Esophagus (tissue), 2 donors: ENCODE measurements around the gene ACTBL2. TPM values are rescaled to one million over a fixed set of nuclear protein-coding genes. Genes with fewer than 3 reads are reported as not detected.

Experiments
- H3K27ac ChIP-seq, 2 donors: one replicate each; pipeline ENCODE4 v1.5.1; 2013; ENCODE audit warnings: low read depth in 2 of 2, mild to moderate bottlenecking in 2 of 2, inconsistent platforms in 1 of 2, low read length in 1 of 2, moderate library complexity in 1 of 2
- H3K27me3 ChIP-seq, 2 donors: one replicate each; pipeline ENCODE4 v1.6.1; 2013; ENCODE audit warnings: low read length in 2 of 2, control low read depth in 1 of 2, mild to moderate bottlenecking in 1 of 2; ENCODE audit not compliant: insufficient read depth in 2 of 2, control insufficient read depth in 1 of 2
- H3K36me3 ChIP-seq, 2 donors: one replicate each; pipeline ENCODE4 v1.6.1; 2013; ENCODE audit warnings: low read length in 1 of 2; ENCODE audit not compliant: control insufficient read depth in 2 of 2, insufficient read depth in 2 of 2
- H3K4me1 ChIP-seq, 2 donors: one replicate each; pipeline ENCODE4 v1.6.1; 2013; ENCODE audit warnings: low read length in 1 of 2; ENCODE audit not compliant: control insufficient read depth in 2 of 2, insufficient read depth in 2 of 2
- H3K4me3 ChIP-seq, 2 donors: one replicate each; pipeline ENCODE4 v1.5.1; 2013; ENCODE audit warnings: low read length in 2 of 2, mild to moderate bottlenecking in 2 of 2, low read depth in 1 of 2, moderate library complexity in 1 of 2
- H3K9me3 ChIP-seq, 2 donors: one replicate each; pipeline ENCODE4 v1.6.1; 2013; ENCODE audit warnings: mild to moderate bottlenecking in 2 of 2, low read depth in 1 of 2, low read length in 1 of 2, moderate library complexity in 1 of 2; ENCODE audit not compliant: control insufficient read depth in 2 of 2, insufficient read depth in 1 of 2
- WGBS, 2 donors: extraction: QIAGEN DNeasy Blood & Tissue Kit; methylation state at CpG; one replicate each; pipeline ENCODE4 v1.1.7; 2013; 5-methylcytosine and 5-hydroxymethylcytosine counted together
- polyA plus RNA-seq, 2 donors: library from polyadenylated mRNA; stranded (reverse); fragments of 200-250 nt; gene quantifications; one replicate each; pipeline ENCODE4 v1.2.3, GENCODE V29; 2013
- donor health status: healthy with polysubstance abuse.
- donor health status: Bipolar disorder and iron deficiency.

The ACTBL2 gene
- polyA plus RNA-seq, 2 donors, result not detected

- Histone ChIP-seq H3K36me3 (no peaks in the 10 kb centered on the region), H3K27ac (peak overlapping the region in 1 of 2 donors; percentile 6), H3K4me1 (no peaks in the 10 kb centered on the region), H3K4me3 (no peak overlapping the region), H3K9me3 (peaks cover 0 to 2% of the 10 kb centered on the region in 2 donors), H3K27me3 (no peaks in the 10 kb centered on the region)
- WGBS, 2 donors, result 53 to 67% methylated on average over 4 of the region's 4 CpGs
Observed at GRCh38 chr5:57442080-57442839, 40.4 kb downstream of the ACTBL2 start.

- peaks cover 0 to 2% of the 10 kb centered on the region in 2 donors for H3K9me3 ChIP-seq
- no peaks in the 10 kb centered on the region for H3K4me1 ChIP-seq
- no peaks in the 10 kb centered on the region for H3K36me3 ChIP-seq
- no peak overlapping the region for H3K4me3 ChIP-seq
- 54 to 69% methylated on average over 2 of the region's 2 CpGs for WGBS, 2 donors
- no peaks in the 10 kb centered on the region for H3K27me3 ChIP-seq
- no peak overlapping the region for H3K27ac ChIP-seq
Observed at GRCh38 chr5:57441557-57441956, 41.1 kb downstream of the ACTBL2 start.

GRCh38 chr5:57439601-57440000, 43.0 kb downstream of the ACTBL2 start:
- H3K9me3 ChIP-seq, result peaks cover 0 to 2% of the 10 kb centered on the region in 2 donors

GRCh38 chr5:57437976-57438805, 44.4 kb downstream of the ACTBL2 start:
- H3K27ac ChIP-seq, result no peak overlapping the region
- no peak overlapping the region for H3K4me3 ChIP-seq
- no peaks in the 10 kb centered on the region for H3K4me1 ChIP-seq
- no peaks in the 10 kb centered on the region for H3K27me3 ChIP-seq
- no peaks in the 10 kb centered on the region for H3K36me3 ChIP-seq
- H3K9me3 ChIP-seq, result no peaks in the 10 kb centered on the region
- WGBS, 2 donors, result 63 to 65% methylated on average over 8 of the region's 8 CpGs

More at GRCh38 chr5:57439601-57440000, 43.0 kb downstream of the ACTBL2 start:
- Histone ChIP-seq H3K27ac (no peak overlapping the region), H3K4me1 (no peaks in the 10 kb centered on the region), H3K27me3 (no peaks in the 10 kb centered on the region), H3K36me3 (no peaks in the 10 kb centered on the region), H3K4me3 (no peak overlapping the region)
- 78 to 79% methylated on average over 2 of the region's 2 CpGs for WGBS, 2 donors

- Histone ChIP-seq H3K4me3 (no peak overlapping the region), H3K27me3 (no peaks in the 10 kb centered on the region), H3K9me3 (no peaks in the 10 kb centered on the region), H3K36me3 (no peaks in the 10 kb centered on the region), H3K4me1 (no peaks in the 10 kb centered on the region), H3K27ac (no peak overlapping the region)
- WGBS, 2 donors, result 88 to 94% methylated on average over 1 of the region's 1 CpG
Observed at GRCh38 chr5:57436586-57436985, 46.0 kb downstream of the ACTBL2 start.

GRCh38 chr5:57435701-57436134, 46.9 kb downstream of the ACTBL2 start:
- no peaks in the 10 kb centered on the region for H3K9me3 ChIP-seq
- H3K27ac ChIP-seq, result no peak overlapping the region
- H3K4me1 ChIP-seq, result no peaks in the 10 kb centered on the region
- H3K27me3 ChIP-seq, result no peaks in the 10 kb centered on the region
- H3K4me3 ChIP-seq, result no peak overlapping the region
- 29 to 40% methylated on average over 2 of the region's 2 CpGs for WGBS, 2 donors
- H3K36me3 ChIP-seq, result no peaks in the 10 kb centered on the region

GRCh38 chr5:57434683-57435082, 47.9 kb downstream of the ACTBL2 start:
- Histone ChIP-seq H3K27ac (no peak overlapping the region), H3K4me1 (no peaks in the 10 kb centered on the region), H3K4me3 (no peak overlapping the region), H3K27me3 (no peaks in the 10 kb centered on the region), H3K36me3 (no peaks in the 10 kb centered on the region), H3K9me3 (no peaks in the 10 kb centered on the region)
- WGBS, 2 donors, result 59 to 73% methylated on average over 3 of the region's 3 CpGs

GRCh38 chr5:57434227-57434640, 48.4 kb downstream of the ACTBL2 start:
- Histone ChIP-seq H3K27me3 (no peaks in the 10 kb centered on the region), H3K27ac (no peak overlapping the region), H3K4me1 (no peaks in the 10 kb centered on the region), H3K36me3 (no peaks in the 10 kb centered on the region), H3K9me3 (no peaks in the 10 kb centered on the region), H3K4me3 (no peak overlapping the region)
- 44 to 55% methylated on average over 2 of the region's 2 CpGs for WGBS, 2 donors

GRCh38 chr5:57432876-57433275, 49.7 kb downstream of the ACTBL2 start:
- Histone ChIP-seq H3K36me3 (no peaks in the 10 kb centered on the region), H3K4me3 (no peak overlapping the region), H3K9me3 (no peaks in the 10 kb centered on the region), H3K27me3 (no peaks in the 10 kb centered on the region), H3K27ac (no peak overlapping the region), H3K4me1 (no peaks in the 10 kb centered on the region)
- WGBS, 2 donors, result 88 to 92% methylated on average over 2 of the region's 2 CpGs
